Ishikawa (cell line): Measurements from ENCODE around the gene EIF2S3.

Experiments
- CEBPB ChIP-seq: IDR thresholded peaks from 2 replicates; pipeline ENCODE4 v1.6.1; 2012
- CREB1 ChIP-seq: IDR thresholded peaks from 2 replicates; pipeline ENCODE4 v1.6.1; 2012; ENCODE audit warnings: low read depth
- EGR1 ChIP-seq: IDR thresholded peaks from 2 replicates; pipeline ENCODE4 v1.6.1; 2012
- EP300 ChIP-seq: IDR thresholded peaks from 2 replicates; pipeline ENCODE4 v1.6.1; 2012; ENCODE audit warnings: borderline replicate concordance
- FOXM1 ChIP-seq: IDR thresholded peaks from 2 replicates; pipeline ENCODE4 v1.6.1; 2012; ENCODE audit warnings: low read depth, borderline replicate concordance
- MAX ChIP-seq: IDR thresholded peaks from 2 replicates; pipeline ENCODE4 v1.6.1; 2012
- NFIC ChIP-seq: IDR thresholded peaks from 2 replicates; pipeline ENCODE4 v1.6.1; 2012
- REST ChIP-seq: IDR thresholded peaks from 2 replicates; pipeline ENCODE4 v1.6.1; 2012; ENCODE audit warnings: low read depth, mild to moderate bottlenecking
- TAF1 ChIP-seq: IDR thresholded peaks from 2 replicates; pipeline ENCODE4 v1.6.1; 2012; ENCODE audit warnings: low read depth, mild to moderate bottlenecking
- ZBTB7A ChIP-seq: IDR thresholded peaks from 2 replicates; pipeline ENCODE4 v1.6.1; 2012; ENCODE audit warnings: low read depth

GRCh38 chrX:24098932-24099331, 44.2 kb downstream of the EIF2S3 start:
- TF ChIP-seq FOXM1: no peak
- no peak for TF ChIP-seq CREB1
- TF ChIP-seq ZBTB7A: no peak
- TF ChIP-seq CEBPB: no peak
- no peak for TF ChIP-seq TAF1
- no peak for TF ChIP-seq MAX
- no peak for TF ChIP-seq NFIC
- no peak for TF ChIP-seq EP300
- no peak for TF ChIP-seq REST
- no peak for TF ChIP-seq EGR1
